ENCODE data around the gene PHTF2.
A peak's percentile ranks its signal among the peaks of the same experiment; 100 is the strongest.

PHTF2 gene

DNA sequence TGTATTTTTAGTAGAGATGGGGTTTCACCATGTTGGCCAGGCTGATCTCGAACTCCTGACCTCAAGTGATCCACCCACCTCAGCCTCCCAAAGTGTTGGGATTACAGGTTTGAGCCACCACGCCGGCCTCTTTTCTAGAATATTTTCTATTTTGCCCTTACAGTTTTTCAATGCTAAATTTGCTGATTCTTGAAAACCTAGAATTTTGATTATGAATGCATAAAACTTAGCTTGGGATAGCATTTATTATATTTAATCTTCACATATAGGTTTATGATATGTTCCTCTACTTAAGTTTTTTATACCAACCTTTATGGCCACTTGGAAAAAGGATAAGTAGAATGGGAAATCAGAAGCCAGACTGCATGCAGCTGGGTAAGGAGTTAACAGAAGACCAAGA lies 2.5 kb upstream of the PHTF2 start:
- no peak for DNase-seq

DNA sequence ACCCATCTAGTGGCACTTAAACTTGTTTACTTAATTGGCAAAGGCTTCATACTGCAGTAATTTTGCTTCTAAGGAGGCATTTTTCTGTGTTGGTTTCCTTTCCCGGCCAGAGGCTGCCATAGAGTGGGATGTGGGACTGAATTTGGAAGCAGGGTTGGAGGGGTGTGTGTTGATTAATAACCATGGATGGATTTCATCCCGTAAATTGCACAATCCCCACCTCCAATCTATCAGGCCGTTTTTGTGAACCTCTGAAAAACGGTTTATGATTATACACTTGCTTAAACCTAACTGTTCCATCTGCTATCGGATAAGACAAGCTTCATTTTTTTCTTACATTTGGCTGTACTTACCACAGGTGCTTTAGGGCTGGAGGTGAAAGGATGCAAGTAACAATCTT lies 1.6 kb upstream of the PHTF2 start:
- DNase-seq, result no peak

DNA sequence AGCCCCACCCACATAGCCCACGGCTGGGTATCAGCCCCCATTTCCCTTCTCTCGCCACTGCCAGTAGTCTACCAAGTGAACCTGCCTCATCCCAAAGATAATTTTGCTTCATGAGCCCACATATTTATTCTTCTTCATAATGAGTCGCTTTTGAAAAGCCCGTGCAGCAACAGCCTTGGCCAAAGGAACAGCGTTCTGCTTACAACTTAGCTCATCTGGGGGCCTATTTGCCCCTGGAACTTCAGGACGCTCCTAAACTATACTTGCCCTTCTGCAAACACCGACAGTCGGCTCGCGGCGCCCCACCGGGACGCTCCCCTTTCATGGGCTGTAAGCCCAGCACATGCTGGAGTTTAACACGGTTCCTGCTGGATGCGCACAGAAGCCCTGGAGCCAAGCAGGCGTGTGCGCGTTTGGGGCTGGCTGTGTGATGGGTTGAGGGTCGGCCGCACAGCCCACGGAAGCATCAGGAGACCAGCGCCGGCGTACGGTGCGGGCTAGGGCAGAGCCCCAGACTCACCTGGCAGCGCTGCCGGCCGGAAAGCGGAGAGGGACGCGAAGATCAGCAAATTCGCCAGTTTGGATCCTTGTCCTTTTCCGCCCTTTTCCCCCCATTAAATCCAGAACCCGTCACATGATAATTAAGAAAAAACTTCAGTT lies 709 bp upstream of the PHTF2 start:
- peak in 1 of 2 experiments; percentile 52 for DNase-seq

DNA sequence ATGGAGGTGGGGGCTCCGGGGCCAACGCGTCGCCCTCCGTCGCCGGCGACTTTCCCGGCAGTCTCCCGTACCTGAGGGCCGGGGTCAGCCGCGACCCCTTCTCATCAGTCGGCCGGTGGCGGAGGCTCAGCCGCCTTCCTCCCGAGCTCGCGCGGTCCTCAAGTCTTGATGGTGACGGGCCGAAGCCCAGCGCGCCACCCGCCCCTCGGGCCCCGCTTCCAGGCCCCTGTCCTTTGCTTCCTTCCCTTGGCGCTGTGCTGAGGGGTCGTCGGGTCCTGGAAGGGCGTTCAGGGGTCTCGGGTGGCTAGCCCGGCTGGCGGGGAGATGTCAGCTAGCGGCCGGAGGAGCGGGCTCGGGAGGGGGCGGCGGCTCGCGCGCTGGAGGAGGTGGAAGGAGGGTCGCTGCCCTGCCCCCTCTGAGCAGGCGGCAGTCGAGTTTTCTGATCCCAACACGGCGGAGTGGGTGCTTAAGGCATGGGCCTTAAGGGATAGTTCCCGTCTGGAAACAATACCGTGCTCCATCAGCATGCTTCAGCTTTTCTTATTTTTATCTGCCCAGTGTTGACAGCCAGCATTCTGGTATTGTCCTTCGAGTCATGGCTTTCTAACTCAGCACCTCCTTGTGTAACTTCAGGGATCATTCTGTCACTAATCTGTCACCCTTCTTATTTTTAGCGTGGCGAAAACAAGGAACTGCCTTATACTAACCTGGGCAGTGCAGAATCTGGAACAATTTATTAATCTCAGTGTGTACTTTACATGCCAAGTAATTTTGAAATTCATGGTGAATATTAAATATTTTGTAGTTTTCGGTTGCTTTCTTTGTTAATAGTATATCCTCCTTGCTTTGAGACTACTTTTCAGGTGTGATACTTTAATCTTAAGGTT lies 748 bp downstream of the PHTF2 start:
- DNase-seq, result peak in 1 of 2 experiments; percentile 21

DNA sequence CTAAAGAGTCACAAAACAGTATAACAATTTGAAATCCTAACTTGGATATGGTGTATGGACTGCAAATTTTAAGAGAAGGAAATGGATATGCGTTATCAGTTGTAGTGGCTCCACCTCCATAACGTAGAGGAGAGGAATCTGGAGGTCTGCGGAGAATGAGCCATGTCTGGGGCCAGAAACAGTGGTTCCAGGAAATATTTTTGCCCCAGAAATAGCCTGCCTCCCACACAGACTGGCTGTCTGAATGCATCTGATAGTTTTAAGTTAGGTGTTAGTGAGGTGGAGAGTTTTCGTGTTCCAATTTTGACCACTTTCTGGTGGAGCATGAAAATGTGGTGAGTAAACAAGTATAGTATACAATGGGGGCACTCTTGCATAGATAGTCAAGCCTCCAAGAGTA lies 1.6 kb downstream of the PHTF2 start:
- DNase-seq, result no peak

DNA sequence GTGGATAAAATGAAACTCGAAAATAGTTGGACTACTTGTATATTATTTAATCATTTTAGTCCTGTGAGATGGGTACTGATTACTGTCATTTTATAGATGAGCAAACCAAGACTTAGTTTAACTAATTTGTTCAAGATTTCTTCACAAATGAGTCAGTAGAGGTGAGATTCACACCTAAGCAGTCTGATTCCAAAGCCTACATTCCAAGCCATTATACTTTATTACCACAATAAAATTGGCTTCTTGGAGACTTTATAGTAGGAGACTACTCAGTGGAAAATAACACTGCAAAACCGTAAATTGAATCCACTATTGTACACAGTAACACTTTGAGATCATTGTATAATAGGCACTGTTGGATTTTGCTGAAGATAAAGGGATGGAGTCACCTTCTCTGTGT lies 2.2 kb downstream of the PHTF2 start:
- no peak for DNase-seq

DNA sequence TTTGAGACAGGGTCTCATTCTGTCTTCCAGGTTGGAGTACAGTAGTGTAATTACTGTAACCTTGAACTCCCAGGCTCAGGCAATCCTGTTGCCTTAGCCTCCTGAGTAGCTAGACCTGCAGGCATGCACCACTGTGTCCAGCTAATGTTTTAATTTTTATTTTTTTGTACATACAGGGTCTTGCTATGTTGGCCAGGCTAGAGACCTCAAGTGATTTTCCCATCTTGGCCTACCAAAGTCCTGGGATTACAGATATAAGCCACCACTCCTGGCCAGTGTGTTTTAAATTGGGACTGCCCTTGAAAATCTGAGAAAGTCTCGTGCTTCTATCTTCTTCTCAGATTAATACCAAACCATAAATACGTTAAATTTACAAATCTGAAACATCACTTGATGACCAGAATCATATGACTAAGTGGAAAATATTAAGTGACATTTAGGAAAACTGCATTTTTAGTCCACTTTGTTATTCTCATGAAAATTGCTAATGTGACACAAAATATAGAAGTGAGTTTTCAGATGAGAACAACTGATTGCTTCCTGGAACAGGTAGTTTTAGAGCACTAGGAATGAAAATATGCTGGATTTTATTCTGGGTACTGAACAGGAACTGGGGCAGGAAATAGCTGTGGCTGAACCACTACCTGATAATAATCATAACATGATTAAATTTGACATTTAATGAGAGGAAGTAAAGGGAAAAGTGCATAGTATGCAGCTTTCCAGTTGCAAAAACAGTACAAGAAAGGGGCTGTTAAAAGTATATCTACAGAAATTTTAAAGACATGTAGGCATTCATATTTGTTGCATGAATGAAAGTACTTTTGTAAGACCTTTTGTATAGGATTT lies 4.2 kb downstream of the PHTF2 start:
- no peak for DNase-seq

DNA sequence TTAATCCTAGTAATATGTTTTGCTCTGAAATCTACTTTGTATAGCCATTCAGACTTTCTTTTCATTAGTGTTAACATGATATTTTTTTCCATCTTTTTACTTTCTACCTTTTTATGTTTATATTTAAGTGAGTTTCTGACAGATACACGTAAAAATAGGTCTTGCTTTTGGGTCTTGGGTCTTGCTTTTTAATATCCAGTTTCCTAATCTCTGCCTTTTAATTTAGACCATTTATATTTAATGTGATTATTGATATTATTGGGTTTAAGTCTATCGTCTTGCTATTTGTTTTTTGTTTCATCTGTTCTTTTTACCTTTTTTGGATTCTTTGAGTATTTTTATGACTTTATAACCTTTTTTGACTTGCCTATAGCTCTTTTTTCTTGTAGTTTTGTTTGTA lies 7.9 kb downstream of the PHTF2 start:
- DNase-seq, result no peak

DNA sequence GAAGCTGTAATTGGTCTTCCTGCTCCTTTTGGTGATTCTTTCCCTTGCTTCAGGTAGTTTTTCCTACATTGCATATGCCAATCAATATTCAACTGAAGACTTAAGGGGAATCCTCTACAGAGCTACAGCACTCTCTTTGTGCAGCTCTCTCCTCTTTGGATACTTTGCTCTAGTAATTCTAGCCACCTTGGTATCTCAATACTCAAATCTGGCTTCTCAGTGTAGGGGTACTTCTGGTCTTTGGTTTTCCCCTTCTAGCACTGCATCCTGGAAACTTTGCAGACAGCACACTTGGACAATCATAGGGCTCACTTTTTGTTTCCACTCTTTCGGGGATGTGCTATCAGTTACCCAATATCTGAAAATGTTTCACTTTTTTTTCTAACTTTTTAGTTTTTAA lies 9.9 kb downstream of the PHTF2 start:
- DNase-seq, result no peak

DNA sequence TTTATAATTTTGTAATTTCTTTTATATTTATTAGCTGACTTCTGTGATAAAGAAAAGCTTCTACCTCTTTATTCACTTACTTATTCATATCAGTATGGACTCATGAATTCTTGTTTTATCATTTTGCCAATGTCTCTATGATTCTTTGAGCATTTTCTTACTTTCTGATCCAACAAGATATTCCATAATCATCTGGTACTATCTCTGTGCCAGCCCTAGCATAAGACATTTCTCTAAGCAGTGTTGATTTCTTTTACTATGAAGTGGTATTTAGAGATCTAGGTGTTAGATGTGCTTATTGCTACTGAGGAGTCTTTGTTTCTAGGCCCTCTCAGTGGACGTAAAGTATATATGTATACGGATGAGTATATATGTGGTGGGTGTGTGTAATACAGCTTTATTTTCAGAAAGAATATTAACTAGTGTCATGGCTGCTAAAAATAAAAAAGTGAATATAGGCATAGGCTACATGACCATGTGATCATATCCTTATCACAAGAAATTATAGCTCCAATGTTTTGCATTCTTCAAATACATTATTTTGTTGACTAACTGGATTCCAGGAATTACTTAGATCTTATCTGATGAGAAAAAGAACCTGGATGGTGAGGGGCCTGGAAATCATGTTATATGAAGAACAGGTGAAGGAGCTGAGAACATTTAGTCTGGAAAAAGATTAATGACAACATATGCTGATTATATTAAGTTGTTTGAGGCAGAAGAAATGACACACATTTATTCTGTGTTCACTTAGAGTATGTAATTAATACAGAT lies 13.1 kb downstream of the PHTF2 start:
- DNase-seq, result no peak

DNA sequence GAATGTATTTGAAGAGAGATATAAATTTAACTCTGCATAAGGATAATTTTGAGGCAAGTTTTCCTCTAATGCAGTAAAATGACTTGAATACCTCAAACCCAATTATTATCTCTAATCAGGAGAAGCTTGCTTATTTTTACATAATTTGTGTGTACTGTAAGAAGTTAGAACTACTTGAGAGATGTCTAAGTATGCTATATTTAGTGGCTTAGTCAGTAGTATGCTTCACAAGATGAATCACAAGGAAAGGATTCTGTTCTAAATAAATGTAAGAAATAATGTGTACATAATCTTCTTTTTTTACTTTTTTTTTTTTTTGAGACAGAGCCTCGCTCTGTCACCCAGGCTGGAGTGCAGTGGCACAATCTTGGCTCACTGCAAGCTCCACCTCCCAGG lies 13.7 kb downstream of the PHTF2 start:
- no peak for DNase-seq

DNA sequence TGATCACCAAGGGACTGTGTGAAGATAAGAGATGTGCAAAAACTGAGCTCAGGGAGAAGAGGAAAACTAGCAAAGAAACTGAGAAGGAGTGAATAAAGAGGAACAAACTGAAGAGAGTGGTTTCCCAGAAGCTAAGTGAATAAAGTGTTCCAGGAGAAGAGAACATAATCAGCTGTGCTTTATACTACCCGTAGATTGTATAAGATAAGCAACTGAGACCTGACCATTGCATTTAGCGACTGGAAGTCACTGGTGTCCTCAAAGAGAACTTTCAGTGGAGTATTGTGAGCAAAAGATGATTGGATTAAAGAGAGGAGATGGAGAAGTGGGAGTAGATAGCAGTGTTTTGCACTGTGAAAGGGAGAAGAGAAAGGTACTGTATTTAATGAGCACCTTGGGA lies 14.6 kb downstream of the PHTF2 start:
- no peak for DNase-seq

DNA sequence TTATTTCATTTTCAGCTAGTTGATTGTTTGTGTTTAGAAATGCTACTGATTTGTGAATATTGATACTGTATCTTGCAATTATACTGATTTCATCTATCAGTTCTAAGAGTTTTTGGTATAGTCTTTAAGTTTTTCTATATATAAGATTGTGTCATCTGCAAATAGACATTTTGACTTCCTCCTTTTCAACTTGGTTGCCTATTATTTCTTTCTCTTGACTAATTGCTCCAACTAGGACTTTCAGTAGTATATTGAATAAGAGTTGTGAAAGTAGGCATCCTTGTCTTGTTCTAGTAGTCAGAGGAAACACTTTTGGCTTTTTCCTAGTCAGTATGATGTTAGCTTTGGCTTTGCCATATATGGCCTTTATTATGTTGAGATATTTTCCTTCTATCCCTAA lies 20.4 kb downstream of the PHTF2 start:
- no peak for DNase-seq

DNA sequence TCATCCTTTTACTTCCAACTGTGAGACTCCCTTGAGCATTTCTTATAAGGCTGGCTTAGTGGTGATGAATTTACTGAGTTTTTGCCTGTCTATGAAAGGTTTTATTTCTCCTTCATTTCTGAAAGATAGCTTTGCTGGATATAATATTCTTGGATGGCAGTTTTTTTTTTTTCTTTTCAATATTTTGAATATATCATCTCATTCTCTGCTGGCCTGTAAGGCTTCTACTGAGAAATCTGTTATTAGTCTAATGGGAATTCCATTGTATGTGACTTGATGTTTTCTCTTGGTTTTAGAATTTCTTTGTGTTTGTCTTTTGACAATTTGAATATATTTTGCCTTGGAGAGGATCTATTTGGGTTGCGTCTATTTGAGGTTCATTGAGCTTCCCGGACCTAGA lies 22.4 kb downstream of the PHTF2 start:
- DNase-seq, result no peak

DNA sequence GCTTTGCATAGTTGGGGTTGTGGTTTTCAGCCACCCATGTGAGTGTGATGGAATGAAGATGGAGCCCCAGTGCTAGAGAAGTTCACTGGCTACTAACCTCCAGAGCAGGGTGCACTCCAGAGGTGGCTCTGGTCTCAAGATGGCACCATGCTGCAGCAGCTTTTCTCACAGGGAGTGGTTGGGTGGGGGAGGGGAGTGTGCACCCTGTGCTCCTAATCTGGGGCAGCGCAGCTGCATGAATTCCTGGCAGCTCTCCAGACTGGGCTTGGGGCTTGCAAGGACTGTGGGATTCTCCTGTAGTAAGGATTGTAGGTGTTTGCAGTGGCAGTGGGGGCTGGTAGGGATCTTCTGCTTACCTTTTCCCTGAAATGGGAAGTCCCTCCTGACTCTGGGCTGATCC lies 23.7 kb downstream of the PHTF2 start:
- peak; percentile 48 to 64 for DNase-seq

DNA sequence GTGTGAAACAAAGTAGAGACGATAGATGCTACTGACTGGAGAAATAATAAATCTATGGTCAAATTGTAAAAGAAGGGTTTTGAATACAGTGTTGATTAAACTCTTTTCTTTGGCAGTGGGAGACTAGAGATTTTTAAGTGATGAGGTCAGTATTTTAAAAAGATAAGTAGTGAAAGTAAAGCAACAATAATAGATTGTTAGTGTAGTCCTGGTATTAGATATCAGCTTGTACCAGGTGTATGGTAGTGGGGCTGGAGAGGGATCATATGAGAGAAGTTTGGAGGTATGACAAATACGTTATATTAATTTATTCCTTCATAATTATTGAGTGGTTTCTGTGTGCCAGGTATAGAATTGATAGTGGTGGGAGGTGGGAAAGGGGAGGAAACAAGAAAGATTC lies 25.2 kb downstream of the PHTF2 start:
- no peak for DNase-seq

DNA sequence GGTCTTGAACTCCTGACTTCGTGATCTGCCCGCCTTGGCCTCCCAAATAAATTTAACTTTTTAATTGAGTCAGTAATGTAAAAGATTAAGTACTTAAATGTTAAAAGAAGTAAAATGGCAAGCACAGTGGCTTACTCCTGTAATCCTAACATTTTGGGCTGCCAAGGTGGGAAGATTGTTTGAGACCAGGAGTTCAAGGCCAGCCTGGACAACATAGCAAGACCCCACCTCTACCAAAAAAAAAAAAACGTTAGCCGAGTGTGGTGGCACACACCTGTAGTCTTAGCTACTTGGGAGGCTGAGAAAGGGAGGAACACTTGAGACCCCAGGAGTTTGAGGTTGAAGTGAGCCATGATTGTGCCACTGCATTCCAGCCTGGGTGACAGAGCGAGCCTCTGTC lies 26.1 kb downstream of the PHTF2 start:
- DNase-seq, result no peak

DNA sequence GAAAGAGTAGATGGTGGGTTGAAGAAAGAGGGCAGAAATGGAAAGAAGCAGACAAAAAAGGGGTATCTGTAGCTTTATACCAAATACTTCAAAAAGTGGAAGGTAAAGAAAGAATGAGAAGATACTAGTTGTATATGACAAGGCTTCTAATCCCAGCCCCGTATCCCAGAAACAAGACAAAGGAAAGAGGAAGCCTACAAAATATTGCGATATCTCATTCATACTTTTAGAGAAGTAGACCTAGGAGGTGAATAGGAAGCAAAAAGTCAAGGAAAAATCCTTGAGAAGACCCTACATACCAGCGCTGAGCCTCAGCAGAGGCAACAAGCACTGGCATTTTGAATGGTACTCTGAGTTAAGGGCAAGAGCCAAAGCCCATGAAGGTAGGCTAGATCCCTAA lies 26.6 kb downstream of the PHTF2 start:
- no peak for DNase-seq

DNA sequence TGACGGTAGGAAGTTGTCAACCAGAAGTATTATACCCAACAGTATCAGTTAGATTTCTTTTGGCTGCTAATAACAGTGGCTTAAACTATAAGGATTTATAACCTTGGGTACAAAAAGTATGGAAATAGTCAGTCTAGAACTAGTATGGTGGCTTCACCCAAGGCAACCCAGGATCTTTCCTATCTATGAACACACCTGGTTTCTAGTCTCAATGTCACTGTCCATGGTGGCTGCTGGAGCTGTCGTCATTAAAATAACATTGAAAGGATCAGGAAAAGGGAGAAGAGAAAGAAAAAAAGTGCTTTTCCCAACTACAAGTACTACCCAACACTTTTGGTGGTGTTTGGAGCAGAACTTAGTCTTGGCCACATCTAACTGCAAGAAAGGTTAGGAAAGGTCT lies 27.7 kb downstream of the PHTF2 start:
- DNase-seq, result no peak

DNA sequence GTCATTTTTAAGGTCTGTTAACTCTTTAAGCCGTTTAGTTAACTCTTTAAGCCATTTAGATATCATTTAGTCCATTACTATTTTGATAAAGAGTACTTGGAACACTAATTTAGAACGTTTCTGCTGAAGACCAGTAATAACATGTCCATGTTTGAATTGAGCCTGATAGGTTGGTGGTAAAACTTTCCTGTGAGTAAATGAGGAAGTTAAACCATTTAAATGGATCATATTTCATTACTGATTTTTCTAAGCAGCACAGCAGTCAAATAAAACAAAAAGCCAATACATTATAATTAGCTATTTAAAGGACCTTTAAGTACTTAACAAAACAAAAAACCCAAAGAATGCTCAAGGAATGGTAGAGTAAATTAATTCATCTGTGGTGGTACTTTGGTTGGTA lies 29.4 kb downstream of the PHTF2 start:
- no peak for DNase-seq

DNA sequence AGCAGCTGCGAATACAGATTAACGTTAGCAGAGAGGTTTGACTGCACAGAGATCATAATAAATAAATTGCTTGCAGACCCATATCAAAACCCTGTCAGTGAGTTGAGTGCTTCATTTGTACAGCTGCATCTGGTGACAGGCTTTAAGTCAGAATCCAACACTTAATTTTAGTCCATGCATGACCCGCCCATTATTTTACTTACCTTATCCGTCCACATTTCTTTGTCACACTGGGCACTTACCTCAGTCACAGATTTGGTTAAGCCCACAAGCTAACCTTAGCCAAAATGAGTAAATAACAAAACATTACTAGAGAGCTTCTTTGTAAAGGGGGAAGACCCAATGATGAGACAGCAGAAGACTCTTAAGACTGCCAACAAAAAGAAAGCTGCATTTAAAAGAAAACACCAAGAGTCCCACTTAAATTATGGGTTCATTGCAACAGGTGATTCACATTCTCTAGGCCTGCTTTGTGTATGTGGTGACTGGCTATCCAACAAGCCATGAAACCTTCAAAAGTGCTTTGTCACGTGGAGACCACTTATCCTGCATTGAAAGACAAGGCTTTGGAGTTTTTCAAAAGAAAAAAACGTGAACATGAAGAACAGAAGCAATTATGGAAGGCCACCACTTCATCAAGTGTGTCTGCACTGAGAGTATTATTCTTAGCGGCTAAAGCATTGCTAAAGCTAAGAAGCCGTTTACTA lies 32.2 kb downstream of the PHTF2 start:
- peak in 1 of 2 experiments; percentile 91 for DNase-seq

DNA sequence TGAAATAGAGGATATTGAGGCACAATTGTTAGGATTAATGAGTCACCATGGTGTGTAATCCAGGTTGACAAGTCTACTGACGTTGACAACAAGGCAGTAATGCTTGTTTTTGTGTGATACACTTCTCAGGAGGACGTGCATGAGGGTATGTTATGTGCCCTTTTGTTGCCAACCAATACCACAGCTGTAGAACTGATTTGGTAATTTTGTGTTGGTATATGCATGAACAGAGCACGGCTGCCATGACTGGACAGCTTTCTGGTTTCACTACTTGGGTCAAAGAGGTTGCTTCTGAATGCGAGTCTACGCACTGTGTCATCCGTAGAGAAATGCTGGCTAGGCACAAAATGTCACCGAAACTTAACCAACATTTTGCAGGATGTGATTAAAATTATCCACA lies 32.9 kb downstream of the PHTF2 start:
- DNase-seq, result no peak
